NCI-H748 treated with DMSO at 0.1 percent for 48 hours (cell line): ENCODE data around the gene MSANTD1.

Experiments
- DNase-seq: peaks from one replicate; lab custom pipeline; 2025; lab: John Stamatoyannopoulos, UW

Gene MSANTD1

DNA sequence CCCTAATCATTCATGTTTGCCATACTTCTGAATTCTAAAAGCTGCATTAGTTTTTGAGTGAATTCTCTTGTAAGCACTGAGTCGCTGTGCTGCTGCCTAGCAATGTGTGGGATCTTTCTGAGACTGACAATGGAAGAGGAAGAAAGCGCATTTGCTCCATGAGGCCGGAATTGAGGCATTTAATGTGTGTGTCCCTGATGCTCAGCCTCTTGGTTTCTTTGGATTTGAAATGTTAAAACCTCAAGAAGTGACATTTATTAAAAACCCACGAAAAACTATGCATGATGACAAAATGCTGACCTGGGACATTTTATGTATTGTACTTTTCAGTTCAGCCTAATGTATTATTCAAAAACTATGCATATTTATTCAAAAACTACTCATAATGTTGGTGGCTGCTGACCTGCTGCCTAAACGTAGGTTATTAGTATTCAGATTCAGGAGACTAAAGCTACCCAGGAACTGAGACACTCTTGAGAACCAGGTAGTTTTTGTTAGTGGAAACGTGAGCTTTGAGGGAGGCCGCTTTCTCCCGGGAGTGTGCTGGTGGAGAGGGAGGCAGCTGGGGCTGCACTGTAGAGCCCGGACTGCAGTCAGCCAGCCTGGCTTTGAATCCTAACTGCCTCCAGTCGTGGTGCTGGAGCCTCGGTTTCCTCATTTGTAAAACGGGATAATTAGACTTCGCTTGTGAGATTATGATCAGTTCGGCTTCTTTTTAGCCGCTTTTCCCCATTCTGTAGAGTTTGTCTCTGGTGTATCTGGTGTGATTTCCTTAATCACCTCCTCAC, 55.2 kb downstream of the MSANTD1 start:
- no peak for DNase-seq

DNA sequence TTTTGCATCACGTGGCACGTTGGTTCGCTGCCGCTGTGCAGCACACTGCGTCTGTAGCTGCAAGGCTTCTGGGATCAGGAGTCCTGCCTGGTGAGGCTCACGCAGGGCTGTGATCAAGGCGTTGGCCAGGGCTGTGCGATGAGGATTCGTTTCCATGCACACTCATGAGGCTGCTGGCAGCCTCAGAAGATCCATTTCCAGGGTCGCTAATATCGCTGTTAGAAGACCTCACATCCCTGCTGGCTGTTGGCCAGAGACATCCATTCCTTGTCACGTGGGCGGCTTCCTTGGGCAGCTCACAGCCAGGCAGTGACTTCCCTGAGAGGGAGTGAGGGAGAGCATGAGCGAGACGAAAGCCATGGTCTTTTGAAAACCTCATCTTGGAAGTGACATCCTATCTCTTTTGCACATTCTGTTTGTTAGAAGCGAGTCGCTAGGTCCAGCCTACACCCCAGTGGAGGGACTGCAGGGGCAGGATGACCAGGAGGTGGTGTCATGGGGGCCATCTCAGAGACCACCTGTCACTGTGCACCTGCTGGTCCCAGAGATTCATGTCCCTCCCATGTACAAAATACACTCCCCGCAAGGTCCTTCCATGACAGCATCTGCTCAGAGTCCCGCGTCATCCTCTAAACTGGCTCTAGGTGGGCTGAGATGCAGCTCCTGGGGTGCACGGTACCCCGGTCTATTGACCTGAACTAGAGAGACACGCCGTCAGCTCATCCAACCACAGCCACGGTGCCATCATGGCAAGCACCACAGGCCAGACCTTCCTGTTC, 56.1 kb downstream of the MSANTD1 start:
- DNase-seq: no peak

DNA sequence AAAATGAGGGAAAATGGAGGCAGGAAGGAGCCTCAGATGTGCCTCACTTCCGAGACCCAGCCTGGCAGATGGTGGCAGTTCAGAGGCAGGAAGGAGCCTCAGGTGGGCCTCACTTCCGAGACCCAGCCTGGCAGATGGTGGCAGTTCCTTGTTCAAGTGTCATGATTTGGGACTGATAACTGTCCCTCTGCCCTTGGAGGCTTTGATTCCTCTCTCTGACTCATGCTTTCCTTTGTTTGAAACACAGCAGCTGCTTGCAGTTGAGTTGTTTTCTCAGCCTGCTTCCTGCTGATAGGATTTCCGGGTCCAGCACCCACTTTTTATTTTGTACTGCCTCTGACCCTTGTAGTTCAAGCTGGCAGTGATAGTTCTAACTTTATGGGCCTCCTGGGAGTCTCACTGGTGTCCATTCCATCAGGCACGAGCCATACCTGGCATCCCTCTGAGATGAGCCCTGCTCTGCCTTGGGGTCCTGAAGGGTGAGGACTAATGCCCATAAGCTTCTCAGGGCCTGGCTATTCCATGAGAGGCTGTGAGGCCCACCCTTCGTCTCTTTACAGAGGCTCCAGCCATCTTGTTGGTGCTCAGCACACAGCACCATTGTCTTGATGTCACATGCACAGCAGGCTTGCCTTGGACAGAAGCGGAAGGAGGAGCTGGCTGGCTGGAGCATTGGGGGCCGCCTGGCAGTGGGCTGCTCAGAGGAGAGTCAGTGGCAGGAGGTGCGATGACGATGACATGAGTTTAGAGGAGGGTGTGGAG, 56.8 kb downstream of the MSANTD1 start:
- no peak for DNase-seq
